ENCODE measurements around the gene ANKFY1.

GRCh38 chr17:4204190-4204589, 59.6 kb downstream of the ANKFY1 start:
- TF ChIP-seq CTCF (IDR thresholded peaks at IDR 0.05) = no peak
- TF ChIP-seq ZFX (IDR thresholded peaks at IDR 0.05; ENCODE audit: borderline replicate concordance) = no peak

Data from 22Rv1 (cell line).